GM19328 (cell line): ENCODE results near the gene POU3F3.

Source experiments
- ATAC-seq: cut with Tn5 transposase; IDR thresholded peaks from one replicate; pipeline ENCODE4 v1.9.1; 2021; ENCODE audit warnings: mild to moderate bottlenecking, moderate library complexity; ENCODE audit not compliant: unreplicated experiment

POU3F3 gene

DNA sequence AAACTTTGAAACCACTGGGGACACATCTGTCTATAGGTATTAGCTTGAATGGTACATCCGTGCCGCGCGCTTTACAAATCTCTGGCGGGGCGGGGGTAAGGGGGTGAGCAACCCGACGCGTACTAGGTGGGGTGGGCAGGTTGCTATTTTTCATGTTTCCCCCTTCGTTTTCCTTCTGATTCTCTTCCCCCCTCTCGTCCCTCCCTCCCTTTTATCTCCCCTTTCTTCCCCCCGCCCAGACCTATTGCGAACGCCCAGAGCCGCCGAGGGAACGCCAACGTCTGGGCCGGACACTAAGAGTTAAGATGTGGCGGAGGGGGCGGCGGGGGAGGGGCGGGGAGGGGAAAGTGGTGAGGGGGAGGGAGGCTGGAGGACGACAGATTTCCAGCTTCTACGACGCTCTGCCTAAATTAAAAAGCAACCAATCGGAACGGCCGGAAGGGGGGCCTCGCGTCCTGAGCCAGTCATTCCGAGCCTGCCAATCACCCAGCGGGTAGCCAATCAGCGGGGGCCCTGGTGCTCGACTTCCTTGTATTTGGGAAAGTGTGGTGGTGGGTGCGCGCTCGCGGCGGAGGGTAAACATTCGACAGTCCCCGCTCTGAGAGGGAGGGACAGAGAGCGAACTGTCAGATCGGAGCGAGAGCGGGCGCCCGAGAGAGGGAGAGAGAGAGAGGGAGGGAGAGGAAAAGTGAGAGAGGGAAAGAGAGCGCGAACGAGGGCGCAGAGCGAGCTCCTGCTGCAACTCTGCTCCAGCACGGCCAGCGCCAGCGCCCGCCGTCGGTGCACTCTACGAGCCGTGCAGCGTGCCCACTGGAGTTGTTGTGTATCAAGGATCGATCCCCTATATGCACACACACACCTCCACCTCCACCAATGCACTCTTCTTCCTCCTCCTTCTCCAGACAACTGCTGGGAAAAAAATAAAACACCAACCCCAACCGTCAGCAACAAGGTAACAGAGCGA is at the start of gene POU3F3:
Gene POU3F3, plus strand, starts transcription at position 582 of the 964 bp plus-strand sequence. CDS start 1,396 bp downstream, outside the sequence.
- no peak for ATAC-seq

DNA sequence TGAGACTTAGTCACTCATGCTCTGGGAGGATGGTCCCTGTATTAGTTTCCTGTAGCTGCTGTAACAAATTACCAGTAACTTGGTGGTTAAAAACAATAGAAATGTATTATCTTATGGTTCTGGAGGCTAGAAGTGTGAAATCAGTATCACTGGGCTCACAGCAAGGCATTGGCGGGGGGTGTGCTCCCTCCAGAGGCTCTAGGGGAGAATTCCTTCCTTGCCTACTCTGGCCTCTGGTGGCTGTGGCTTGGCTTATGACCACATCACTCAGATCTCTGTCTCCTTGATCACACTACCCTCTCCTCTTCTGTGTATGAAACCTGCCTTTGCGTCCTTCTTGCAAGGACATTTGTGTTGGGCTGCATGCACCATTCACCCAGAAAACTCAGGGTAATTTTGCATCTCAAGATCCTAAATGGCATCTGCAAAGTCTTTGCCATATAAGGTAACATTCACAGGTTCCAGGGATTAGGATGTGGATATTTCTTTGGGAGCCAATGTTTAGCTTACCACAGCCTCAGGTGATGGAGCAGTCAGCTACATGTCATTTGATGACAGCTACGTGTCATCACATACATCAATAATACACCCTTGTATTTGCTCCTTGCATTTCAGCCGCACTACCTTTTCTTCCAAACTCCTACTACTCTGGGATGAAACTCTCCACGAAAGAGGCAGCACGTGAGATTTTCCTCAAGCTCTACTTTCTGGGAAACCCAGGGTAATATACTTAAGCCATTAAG is 49.6 kb upstream of the POU3F3 start:
- no peak for ATAC-seq

DNA sequence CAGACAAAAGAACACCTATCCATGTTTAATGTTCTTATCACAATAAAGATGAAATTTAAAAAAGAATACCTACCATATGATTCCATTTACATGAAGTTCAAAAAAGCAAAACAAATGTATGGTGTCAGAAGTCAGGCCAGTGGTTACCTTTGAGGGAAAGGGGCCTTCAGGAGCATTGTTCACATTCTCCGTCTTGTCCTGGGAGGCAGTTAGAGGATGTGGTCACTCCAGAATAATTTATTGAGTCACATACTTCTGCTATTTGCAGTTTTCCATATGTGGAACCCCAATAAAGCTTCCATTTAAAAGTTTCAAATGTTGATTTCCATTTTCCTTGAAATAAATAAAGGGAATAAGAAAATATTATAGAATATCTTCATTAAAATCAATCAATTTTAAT is 41.6 kb upstream of the POU3F3 start:
- ATAC-seq, result no peak

DNA sequence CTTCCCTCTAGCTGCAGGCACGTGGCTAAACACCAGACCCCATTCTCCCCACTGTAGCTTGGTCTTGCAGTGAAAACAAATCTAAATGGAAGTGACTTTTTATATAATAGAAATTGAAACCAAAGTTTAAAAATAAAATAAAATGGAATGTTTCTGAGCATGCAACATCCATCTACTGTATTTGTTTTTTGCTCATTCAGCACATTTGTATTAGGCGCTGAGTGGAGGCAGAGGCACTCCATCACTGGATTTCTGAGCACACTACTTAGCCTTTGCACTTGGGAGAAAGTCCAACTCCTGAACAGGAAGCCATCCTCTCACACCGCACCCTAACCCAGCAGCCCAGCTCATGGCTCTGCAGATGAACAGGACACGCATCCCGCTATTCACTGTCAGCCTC is 37.8 kb upstream of the POU3F3 start:
- ATAC-seq, result no peak

DNA sequence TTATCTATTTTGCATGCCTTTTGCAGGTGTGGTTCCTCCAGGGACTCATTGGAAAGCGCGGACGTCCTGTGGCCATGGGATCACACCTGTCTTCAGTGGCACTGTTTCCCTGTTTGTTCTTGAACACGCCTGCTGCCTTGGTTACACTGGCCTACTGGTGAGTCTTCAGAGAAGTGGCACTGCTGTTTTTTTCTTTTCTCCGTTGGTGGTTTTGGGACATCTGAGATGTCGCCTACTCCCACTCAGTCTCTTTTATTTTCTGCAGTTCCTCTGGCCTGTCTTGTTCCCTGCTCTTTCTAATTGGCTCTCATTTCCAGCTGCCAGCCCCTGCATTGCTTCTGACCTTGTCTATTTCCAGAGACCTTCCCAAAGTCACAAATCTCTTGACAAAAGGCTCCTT is 35.7 kb upstream of the POU3F3 start:
- ATAC-seq, result no peak

DNA sequence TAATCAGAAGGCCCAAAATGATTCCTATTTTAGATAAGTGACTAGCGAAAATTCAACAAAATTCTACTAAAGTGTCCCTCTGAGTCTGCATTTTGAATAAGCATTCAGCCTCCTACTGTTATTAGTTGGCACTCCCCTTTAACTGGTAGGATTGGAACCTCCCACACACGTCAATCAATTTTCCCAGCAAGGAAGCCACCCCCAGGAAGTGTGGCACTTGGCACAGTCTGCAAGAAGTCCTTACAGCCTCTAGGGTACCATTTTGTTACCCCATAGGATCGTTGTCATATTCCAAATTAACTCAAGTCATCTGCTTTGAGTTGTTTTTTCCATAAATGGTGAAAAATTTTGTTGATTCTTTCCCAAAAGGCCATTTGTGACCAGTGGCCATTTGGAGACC is 33.8 kb upstream of the POU3F3 start:
- ATAC-seq, result no peak

GRCh38 chr2:104825124-104825865 is 28.6 kb upstream of the POU3F3 start:
- ATAC-seq, result no peak

- ATAC-seq, result no peak
These were observed 27.9 kb upstream of the POU3F3 start for GRCh38 chr2:104826016-104826415.

- ATAC-seq, result no peak
These were observed 22.2 kb upstream of the POU3F3 start for GRCh38 chr2:104831742-104832141.

- no peak for ATAC-seq
These were observed 19.3 kb upstream of the POU3F3 start for GRCh38 chr2:104834431-104835153.

GRCh38 chr2:104836265-104836664 is 17.6 kb upstream of the POU3F3 start:
- ATAC-seq, result no peak

GRCh38 chr2:104836841-104837240 is 17.1 kb upstream of the POU3F3 start:
- ATAC-seq, result no peak

DNA sequence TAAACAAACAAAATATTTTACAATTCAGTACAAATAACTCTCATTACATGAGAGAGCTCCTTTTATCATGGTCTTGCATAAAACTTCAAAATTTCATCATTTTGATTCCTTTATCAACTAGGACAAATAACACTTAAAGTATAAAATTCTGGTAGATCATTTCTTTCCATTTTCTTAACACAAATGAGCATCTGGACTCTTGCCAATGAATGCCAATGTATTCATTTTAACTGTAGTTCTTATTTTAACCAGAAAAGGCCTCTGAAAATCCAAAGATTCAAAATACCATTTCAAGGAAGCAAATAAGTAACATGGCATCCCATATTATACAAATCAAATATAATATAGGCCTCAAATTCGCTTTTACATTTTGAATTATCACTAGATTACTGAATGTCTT is 13.8 kb upstream of the POU3F3 start:
- no peak for ATAC-seq

DNA sequence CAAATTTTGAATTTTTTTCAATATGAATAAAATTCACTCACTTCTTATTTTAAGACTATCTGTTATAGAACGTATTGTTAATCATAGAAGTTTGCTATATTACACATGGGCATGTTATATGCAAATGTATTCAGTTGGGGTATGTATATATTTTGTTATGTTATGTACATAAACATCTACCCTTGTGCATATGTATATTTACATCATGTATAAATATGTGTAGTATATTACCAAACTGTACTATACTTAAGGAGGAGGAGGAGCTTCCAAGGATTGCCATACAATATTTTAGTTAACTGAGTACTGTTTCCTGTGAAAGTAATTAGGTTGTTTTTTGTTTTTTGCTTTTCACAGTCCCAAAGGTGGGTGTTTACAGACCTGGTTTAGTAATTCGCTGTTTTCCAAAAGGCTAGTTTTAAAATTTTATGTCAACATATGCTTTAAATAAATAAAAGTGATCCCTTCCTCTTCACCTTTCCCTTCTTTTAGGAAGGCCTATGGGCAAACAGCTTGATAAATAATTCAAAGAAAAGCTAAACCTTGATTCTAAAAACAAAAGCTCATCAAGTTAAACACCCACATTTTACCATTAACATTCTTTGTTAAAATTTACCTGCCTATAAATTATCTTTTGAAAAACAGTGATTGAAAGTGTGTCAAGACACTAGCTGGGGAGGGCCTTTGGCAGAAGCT is 12.9 kb upstream of the POU3F3 start:
- no peak for ATAC-seq

DNA sequence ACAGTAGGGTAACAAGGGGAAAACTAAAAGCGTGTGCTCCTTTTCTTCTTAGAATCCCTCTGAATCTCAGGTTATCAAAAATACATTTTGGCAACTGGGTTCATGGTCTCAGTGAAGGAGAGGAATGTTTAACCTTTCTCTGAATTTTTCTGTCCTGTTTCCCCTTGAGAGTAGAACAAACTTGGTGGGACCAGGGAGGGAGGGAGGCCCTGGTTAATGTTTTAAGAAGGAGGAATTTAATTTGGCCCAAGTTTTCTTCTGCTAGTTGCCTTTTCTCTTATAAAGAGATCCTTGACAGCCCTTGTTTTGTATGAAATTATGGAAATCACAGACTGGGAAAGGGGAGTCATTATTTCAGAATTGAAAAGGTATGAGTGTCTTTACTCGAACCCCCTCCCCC is 12.2 kb upstream of the POU3F3 start:
- ATAC-seq, result no peak

DNA sequence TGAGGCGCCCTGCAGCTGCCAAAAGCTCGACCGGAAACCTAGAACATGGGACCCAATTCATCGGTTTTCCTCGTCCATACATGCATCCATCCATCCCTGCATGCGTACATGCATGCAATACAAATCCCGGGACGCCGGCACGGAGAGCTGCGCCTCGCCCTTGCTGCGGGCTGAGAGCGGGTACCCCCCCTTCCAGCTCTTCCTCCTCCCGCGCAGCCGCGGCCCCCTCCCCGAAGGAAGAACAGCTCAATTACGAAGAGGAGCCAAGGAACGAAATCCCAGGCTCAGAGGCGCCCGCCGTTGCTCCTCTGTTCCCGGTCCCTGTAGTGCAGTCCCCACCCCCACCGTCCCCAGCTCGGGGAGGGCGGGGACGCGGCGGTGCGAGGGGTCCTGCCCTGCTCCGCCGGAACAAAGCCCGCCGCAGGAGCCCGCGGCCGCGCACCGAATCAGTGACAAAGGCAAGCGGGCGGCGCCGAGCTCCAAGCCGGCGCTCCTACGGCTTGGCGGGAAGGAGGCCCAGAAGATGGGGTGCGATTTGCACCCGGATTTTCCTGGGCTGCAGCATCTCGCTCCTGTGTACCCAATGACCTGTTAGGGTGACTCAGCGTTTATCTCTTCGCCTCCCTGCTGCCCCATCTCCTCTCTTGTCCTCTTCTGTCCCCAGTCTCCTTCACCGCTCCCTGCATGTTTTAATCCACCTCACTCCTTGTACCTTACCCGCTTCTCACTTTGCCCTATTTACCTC is 8.9 kb upstream of the POU3F3 start:
- ATAC-seq, result no peak

DNA sequence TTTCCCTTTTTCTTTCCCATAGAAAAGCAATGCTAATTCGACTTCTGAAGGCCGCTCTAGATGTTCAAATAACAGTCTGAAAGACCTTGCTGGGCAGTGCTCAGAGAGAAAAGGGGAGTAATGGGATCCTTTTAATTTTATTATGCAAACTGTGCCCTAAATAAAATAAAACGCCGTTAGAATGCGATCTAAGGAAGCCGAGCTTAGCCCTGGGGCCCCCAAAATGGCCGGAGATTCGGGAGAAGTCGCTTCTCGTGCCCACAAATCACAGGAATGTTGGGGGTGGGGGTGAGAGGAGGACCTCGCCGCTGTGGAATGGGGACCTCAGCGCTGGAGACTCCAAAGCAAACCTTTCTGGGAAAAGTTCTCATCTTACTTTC is 8.4 kb upstream of the POU3F3 start:
- ATAC-seq, result no peak

DNA sequence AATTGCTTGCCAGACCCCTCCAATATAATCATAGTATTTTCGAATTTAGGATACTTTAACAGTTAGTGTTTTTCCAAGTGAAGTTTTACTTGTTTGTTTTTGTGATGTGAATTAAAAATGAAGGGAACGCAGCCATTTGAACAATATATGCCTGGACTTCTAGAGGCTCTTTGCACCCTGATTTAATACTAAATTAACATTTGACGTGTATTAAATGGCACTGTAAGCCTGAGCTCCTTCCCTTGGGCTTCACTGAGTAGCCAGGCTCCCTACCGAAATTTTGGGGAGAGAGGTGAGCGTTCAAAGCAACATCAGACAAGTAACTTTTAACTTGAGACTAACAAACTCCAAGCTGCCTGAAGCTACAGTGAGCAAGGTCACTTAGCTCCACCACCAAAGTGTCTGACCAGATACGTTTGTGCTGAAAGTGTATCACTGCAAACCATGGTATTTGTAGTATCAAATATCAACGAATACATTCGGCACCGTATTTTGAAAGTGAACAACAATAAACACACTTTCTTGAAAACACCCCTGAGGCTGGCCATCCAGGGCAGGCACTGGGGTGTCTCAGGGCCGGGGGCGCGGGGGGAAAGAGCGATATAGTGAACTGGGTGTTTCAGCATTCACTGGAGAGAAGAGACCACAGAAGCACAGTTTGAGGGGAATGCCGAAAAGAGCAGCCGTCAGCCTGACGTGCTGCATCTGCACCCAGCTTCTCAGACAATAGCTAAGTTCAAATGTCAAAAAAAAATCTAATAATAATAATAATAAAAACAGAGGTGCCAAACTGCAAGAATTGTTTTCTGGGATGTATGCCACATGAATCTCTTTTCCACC is 7.7 kb upstream of the POU3F3 start:
- ATAC-seq, result no peak
